GM12892 (cell line): ENCODE data around the gene PIN4.
"Not testable (repeated sequence)": the region's sequence is repeated elsewhere in the genome, so short reads cannot be mapped to it uniquely, and the experiment has no call there.

Experiments used
- DNase-seq: peaks from one replicate; pipeline ENCODE4 v3.0.0; 2011; ENCODE audit not compliant: insufficient read length
- FAIRE-seq: peaks from 2 replicates; lab custom pipeline; 2011; peaks lifted over from hg19 to GRCh38; lab: Jason Lieb, UNC
- POLR2A ChIP-seq: IDR thresholded peaks from 2 replicates; pipeline ENCODE4 v1.6.1; 2011; ENCODE audit warnings: low read depth, low read length, control low read depth
- POLR2AphosphoS5 ChIP-seq: IDR thresholded peaks from 2 replicates; pipeline ENCODE4 v1.6.1; 2011; ENCODE audit warnings: low read depth, low read length, control low read depth
- TAF1 ChIP-seq: IDR thresholded peaks from 2 replicates; pipeline ENCODE4 v1.6.1; 2011; ENCODE audit warnings: low read depth, mild to moderate bottlenecking, control low read depth, low read length, borderline replicate concordance

PIN4 gene

GRCh38 chrX:72205706-72206105, 24.1 kb downstream of the PIN4 start:
- DNase-seq (no peak), FAIRE-seq (no peak)
- no peak for TF ChIP-seq POLR2AphosphoS5

DNA sequence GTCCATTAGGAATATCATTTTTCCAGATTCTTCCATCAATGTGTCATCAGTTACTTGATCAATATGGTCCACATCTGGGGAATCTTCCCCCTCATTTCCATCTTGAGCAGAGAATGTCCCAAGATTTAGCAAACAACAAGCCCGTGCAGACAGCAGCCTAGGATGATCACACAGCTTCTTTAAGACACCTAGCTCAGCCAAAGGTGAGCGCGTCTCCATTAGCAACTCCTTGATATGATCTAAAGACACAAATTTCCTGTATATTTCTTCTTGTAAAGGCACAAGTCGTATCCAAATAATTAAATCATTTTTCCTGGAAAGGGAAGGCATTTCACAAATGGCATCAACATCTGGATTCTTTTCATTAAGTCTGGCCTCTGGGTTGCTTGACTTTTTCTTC, 25.8 kb downstream of the PIN4 start:
- DNase-seq (no peak), FAIRE-seq (peak; percentile 73)
- TF ChIP-seq TAF1, result no peak
- TF ChIP-seq POLR2AphosphoS5, result no peak
- TF ChIP-seq POLR2A, result no peak

- FAIRE-seq, result no peak
- no peak for TF ChIP-seq POLR2AphosphoS5
- no peak for TF ChIP-seq POLR2A
- TF ChIP-seq TAF1, result no peak
- no peak for DNase-seq
Observed at GRCh38 chrX:72208126-72208800, 26.7 kb downstream of the PIN4 start.

- TF ChIP-seq POLR2A (no peak), POLR2AphosphoS5 (no peak), TAF1 (no peak)
- FAIRE-seq (no peak), DNase-seq (no peak)
Observed at GRCh38 chrX:72216973-72217372, 35.4 kb downstream of the PIN4 start.

DNA sequence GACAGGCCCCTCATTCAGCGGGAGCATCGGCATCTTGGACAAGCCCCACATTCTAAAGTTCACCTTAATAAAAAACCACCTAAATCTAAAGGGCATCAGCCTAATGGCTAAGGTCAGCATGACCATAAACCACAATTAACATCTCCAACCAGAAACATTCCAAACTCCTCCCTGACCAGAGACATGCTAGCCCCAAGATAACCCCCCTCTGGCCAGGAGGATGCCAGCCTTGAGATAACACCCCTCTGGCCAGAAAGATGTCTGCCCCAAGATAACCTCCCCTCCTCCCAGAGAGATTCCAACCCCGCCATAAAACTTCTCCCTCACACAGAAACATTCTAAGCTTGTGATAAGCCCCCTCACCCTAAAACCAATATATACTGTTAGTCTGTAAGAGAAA, 38.8 kb downstream of the PIN4 start:
- not testable (repeated sequence) for DNase-seq, FAIRE-seq

DNA sequence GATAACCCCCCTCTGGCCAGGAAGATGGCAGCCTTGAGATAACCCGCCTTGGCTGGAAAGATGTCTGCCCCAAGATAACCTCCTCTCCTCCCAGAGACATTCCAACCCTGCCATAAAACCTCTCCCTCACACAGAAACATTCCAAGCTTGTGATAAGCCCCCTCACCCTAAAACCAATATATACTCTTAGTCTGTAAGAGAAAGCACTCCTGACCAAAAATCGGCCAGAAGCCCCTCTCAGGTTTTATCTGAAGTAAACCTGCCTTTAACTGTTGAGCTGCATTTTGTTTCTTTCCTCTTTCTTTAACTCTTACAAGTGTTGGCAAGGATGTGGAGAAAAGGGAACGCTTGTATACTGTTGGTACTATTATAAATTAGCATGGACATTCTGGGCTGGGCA, 48.7 kb downstream of the PIN4 start:
- FAIRE-seq (no peak), DNase-seq (no peak)
- TF ChIP-seq POLR2AphosphoS5, result no peak
- no peak for TF ChIP-seq TAF1
- no peak for TF ChIP-seq POLR2A

GRCh38 chrX:72236841-72237240, 55.3 kb downstream of the PIN4 start:
- no peak for TF ChIP-seq POLR2AphosphoS5
- TF ChIP-seq POLR2A, result no peak
- no peak for TF ChIP-seq TAF1
- FAIRE-seq, result no peak
- DNase-seq, result no peak

GRCh38 chrX:72238183-72238582, 56.6 kb downstream of the PIN4 start:
- no peak for DNase-seq
- no peak for FAIRE-seq
- TF ChIP-seq POLR2A (no peak), TAF1 (no peak), POLR2AphosphoS5 (no peak)

GRCh38 chrX:72238721-72239475, 57.3 kb downstream of the PIN4 start, which contains the start of gene ERCC6L:
Gene ERCC6L (minus strand): TSS chrX:72239027. CDS start chrX:72238911, 116 bp downstream.
- TF ChIP-seq POLR2A, result peak; percentile 49; the same call in 1 of the 2 replicates
- TF ChIP-seq TAF1, result 0 out of 2 replicates have a peak, but pooled peaks have one; percentile 37
- peak; percentile 61 for TF ChIP-seq POLR2AphosphoS5
- DNase-seq, result peak; percentile 83
- peak; percentile 89 for FAIRE-seq

DNA sequence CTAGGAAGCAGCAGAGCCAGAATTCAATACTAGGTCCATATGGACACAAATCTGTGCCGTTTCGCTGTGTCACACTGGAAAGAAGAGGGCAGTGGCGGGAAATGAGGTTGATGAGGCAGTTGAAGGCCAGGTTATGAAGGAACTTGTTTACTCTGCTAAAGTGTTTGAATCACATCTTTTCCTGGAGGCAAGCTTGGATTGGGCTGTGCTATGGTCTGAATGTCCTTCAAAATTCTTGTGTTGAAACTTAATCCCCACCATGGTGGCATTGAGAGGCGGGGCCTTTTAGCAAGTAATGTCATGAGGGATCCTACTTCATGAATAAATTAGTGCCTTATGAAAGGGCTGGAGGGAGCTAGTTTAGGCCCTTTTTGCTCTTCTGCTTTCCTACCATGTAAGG, 59.4 kb downstream of the PIN4 start:
- FAIRE-seq (peak; percentile 14), DNase-seq (no peak)
- TF ChIP-seq POLR2AphosphoS5, result no peak
- no peak for TF ChIP-seq POLR2A
- TF ChIP-seq TAF1, result no peak

DNA sequence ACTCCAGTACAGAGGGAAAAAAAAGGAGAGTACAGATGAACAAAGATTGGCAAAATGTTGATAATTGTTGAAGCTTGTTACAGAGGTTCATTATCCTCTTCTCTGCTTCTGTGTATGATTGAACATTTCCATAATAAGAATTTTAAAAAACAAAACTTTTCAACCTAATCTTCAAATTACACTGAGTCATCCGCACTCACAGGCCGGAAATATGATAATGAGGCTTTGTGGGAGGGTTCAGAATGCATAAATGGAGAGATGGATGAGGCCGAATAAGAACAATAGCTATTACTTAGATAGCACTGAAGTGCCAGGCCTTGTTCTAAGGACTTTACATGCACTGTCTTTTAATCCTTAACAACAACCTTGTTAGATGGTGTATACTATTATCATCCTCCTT, 61.9 kb downstream of the PIN4 start:
- DNase-seq, result no peak
- FAIRE-seq, result no peak
- no peak for TF ChIP-seq POLR2AphosphoS5
- no peak for TF ChIP-seq POLR2A
- no peak for TF ChIP-seq TAF1
